Keratinocyte (primary cell): Measurements from ENCODE around the gene PPARA. TPM values are rescaled to one million over a fixed set of nuclear protein-coding genes. Genes with fewer than 3 reads are reported as not detected.

Experiments used
- DNase-seq: peaks from one replicate; pipeline ENCODE4 v3.0.0-alpha.2; 2011; ENCODE audit warnings: low read depth, missing footprints, low spot score
- FAIRE-seq: peaks from 2 replicates; lab custom pipeline; 2011; peaks lifted over from hg19 to GRCh38; lab: Jason Lieb, UNC
- H2AFZ ChIP-seq: 2 replicates; pipeline ENCODE4 v1.6.0; 2012; ENCODE audit warnings: low read length, control low read depth, inconsistent platforms; ENCODE audit not compliant: control insufficient read depth
- H3K27ac ChIP-seq: 2 replicates; pipeline ENCODE4 v1.5.1; 2011; ENCODE audit warnings: low read length; ENCODE audit not compliant: control insufficient read depth, insufficient read depth
- H3K27me3 ChIP-seq: 3 replicates; pipeline ENCODE4 v1.6.0; 2011; ENCODE audit warnings: low read length; ENCODE audit not compliant: control insufficient read depth, insufficient read depth; ENCODE audit errors: extremely low read depth
- H3K36me3 ChIP-seq, 2 experiments: 2 replicates in 1 of 2; 3 replicates in 1 of 2; pipeline ENCODE4 v1.5.1; 2011; ENCODE audit warnings: low read length in 2 of 2, mild to moderate bottlenecking in 1 of 2; ENCODE audit not compliant: control insufficient read depth in 2 of 2, insufficient read depth in 2 of 2; ENCODE audit errors: extremely low read depth in 1 of 2
- H3K4me1 ChIP-seq: 3 replicates; pipeline ENCODE4 v1.5.1; 2011; ENCODE audit warnings: low read length; ENCODE audit not compliant: control insufficient read depth, insufficient read depth; ENCODE audit errors: extremely low read depth
- H3K4me2 ChIP-seq: 3 replicates; pipeline ENCODE4 v1.6.0; 2011; ENCODE audit warnings: low read depth, low read length; ENCODE audit not compliant: control insufficient read depth, insufficient read depth; ENCODE audit errors: extremely low read depth
- H3K4me3 ChIP-seq, 3 experiments: fragments of 200-600 bp in 1 of 3; sonication (generic) in 1 of 3; 2 replicates in 2 of 3; 3 replicates in 1 of 3; pipeline ENCODE4 v1.5.1; 2011 to 2016; ENCODE audit warnings: low read length in 3 of 3, mild to moderate bottlenecking in 3 of 3, control low read depth in 2 of 3, inconsistent platforms in 1 of 3, low read depth in 1 of 3, mixed read lengths in 1 of 3, mixed run types in 1 of 3, moderate library complexity in 1 of 3; ENCODE audit not compliant: control insufficient read depth in 2 of 3, insufficient read depth in 2 of 3; ENCODE audit errors: extremely low read depth in 1 of 3
- H3K79me2 ChIP-seq: 2 replicates; pipeline ENCODE4 v1.6.0; 2012; ENCODE audit warnings: low read length; ENCODE audit not compliant: control insufficient read depth, insufficient read depth
- H3K9ac ChIP-seq: 3 replicates; pipeline ENCODE4 v1.6.0; 2011; ENCODE audit warnings: low read length; ENCODE audit not compliant: control insufficient read depth, insufficient read depth; ENCODE audit errors: extremely low read depth
- H3K9me1 ChIP-seq: 3 replicates; pipeline ENCODE4 v1.6.0; 2011; ENCODE audit warnings: low read length; ENCODE audit not compliant: control insufficient read depth, insufficient read depth; ENCODE audit errors: extremely low read depth
- H3K9me3 ChIP-seq: 2 replicates; pipeline ENCODE4 v1.5.1; 2012; ENCODE audit warnings: low read depth, low read length; ENCODE audit not compliant: control insufficient read depth
- H4K20me1 ChIP-seq: 3 replicates; pipeline ENCODE4 v1.6.0; 2011; ENCODE audit warnings: low read length; ENCODE audit not compliant: control insufficient read depth, insufficient read depth; ENCODE audit errors: extremely low read depth
- EZH2 ChIP-seq: IDR thresholded peaks from one replicate; pipeline ENCODE4 v1.6.1; 2012; ENCODE audit warnings: inconsistent platforms, mild to moderate bottlenecking, low read length, moderate library complexity
- dilution Hi-C: fragments of 300-500 bp; cut with MboI; formaldehyde crosslinking; loops from one replicate; pipeline ENCODE4 v1.7.0; 2020; ENCODE audit warnings: low sequenced_read_pairs; ENCODE audit not compliant: extremely low pct_ligation_motif_present
- polyA minus RNA-seq, 3 experiments: library from RNA; depleted of rRNA, polyadenylated mRNA; stranded (reverse); fragments of >200 nt; gene quantifications; 1 replicate in 1 of 3; 2 replicates in 1 of 3; 3 replicates in 1 of 3; pipeline ENCODE4 v1.2.3, GENCODE V29; 2011
- polyA plus RNA-seq, 5 experiments: library from polyadenylated mRNA; depleted of rRNA in 3 of 5; stranded (reverse) in 3 of 5; stranded (forward) in 1 of 5; unstranded in 1 of 5; fragments of >200 nt; gene quantifications; 1 replicate in 1 of 5; 2 replicates in 3 of 5; 3 replicates in 1 of 5; pipeline versions ENCODE4 v1.2.1 to v1.2.3, GENCODE V29; 2011 to 2012; ENCODE audit warnings: missing spikeins in 2 of 5, low read depth in 1 of 5, low replicate concordance in 1 of 5
- TF ChIP-seq, protein P1 (sequence below), 3 experiments: IDR thresholded peaks in 1 of 3; conservative IDR thresholded peaks in 1 of 3; optimal IDR thresholded peaks in 1 of 3; 2 replicates in 2 of 3; 3 replicates in 1 of 3; pipeline versions ENCODE3 to v1.5.1; 2011; ENCODE audit warnings: low read length in 3 of 3, mild to moderate bottlenecking in 3 of 3, moderate library complexity in 2 of 3, control low read depth in 1 of 3, inconsistent platforms in 1 of 3; ENCODE audit not compliant: insufficient read depth in 2 of 3; ENCODE audit errors: extremely low read depth in 1 of 3

Gene PPARA
- 3.8 to 5.7 TPM (median 4.9 TPM) in 3 replicates for polyA plus RNA-seq
- 3.0 TPM for polyA plus RNA-seq (2011; ENCODE audit: low read depth)
- 4.3 and 5.2 TPM in 2 replicates for polyA plus RNA-seq (2011; cell fraction: cytosol; rRNA removed)
- 5.7 TPM in 2 replicates for polyA plus RNA-seq (2011; cell fraction: nucleus; rRNA removed)
- polyA plus RNA-seq (2012; ENCODE audit: low replicate concordance) = 5.0 and 6.3 TPM in 2 replicates
- polyA minus RNA-seq = 7.1 to 18.8 TPM (median 10.4 TPM) in 3 replicates
- polyA minus RNA-seq (2011; cell fraction: cytosol; rRNA and poly(A)+ RNA removed) = 10.7 TPM
- polyA minus RNA-seq (2011; cell fraction: nucleus; rRNA and poly(A)+ RNA removed) = 8.8 and 9.4 TPM in 2 replicates

DNA sequence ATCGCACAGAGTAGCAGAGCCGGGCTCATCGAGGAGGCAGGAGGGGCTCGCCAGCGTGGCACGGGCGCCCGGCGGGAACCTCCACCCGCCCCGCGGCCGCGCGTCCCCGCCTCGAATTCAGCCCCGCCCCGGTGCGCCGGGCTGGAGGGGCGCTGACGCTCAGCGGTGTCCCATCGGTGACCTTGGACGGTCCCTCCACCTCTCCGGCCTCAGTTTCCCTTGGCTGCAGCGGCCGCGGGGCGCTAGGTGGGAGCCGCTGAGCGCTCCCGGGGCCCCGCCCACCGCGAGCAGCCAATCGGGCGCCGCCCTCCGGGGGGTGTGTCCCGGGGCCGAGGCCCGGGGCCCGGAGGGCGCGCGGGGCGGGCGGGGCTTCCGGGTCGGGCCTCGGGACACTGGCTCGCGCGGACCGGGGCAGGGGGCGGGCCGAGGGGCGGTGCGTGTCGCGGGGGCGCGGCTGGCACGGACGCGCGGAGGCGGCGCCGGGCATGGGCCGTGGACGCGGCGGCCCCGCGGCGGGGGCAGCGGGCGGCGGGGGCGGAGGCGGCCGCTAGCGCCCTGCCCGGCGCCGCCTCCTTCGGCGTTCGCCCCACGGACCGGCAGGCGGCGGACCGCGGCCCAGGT, at the start of gene PPARA:
Gene PPARA (plus strand): TSS at position 493 of the 621 bp plus-strand sequence. CDS start 47,858 bp downstream, outside the sequence.
- peak within 1 kb of the TSS; percentile 78 to 87 (median 81) for H3K4me3 ChIP-seq
- DNase-seq (no peak), FAIRE-seq (no peak)
- H3K27ac ChIP-seq = peak within 1 kb of the TSS; percentile 52
- H3K36me3 ChIP-seq = peaks cover 2 to 3% of the 10 kb centered on the region in 2 experiments
- H3K27me3 ChIP-seq = peaks cover 9% of the 10 kb centered on the region
- peak within 1 kb of the TSS; percentile 96 for H3K4me2 ChIP-seq
- H3K9me1 ChIP-seq = no peaks in the 10 kb centered on the region
- H3K9me3 ChIP-seq = no peaks in the 10 kb centered on the region
- dilution Hi-C loops = no loop called here
- peak within 1 kb of the TSS; percentile 76 for H3K9ac ChIP-seq
- H3K4me1 ChIP-seq = peaks cover 31% of the 10 kb centered on the region
- H4K20me1 ChIP-seq = no peaks in the 10 kb centered on the region
- TF ChIP-seq, protein P1, sequence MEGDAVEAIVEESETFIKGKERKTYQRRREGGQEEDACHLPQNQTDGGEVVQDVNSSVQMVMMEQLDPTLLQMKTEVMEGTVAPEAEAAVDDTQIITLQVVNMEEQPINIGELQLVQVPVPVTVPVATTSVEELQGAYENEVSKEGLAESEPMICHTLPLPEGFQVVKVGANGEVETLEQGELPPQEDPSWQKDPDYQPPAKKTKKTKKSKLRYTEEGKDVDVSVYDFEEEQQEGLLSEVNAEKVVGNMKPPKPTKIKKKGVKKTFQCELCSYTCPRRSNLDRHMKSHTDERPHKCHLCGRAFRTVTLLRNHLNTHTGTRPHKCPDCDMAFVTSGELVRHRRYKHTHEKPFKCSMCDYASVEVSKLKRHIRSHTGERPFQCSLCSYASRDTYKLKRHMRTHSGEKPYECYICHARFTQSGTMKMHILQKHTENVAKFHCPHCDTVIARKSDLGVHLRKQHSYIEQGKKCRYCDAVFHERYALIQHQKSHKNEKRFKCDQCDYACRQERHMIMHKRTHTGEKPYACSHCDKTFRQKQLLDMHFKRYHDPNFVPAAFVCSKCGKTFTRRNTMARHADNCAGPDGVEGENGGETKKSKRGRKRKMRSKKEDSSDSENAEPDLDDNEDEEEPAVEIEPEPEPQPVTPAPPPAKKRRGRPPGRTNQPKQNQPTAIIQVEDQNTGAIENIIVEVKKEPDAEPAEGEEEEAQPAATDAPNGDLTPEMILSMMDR (optimal IDR thresholded peaks at IDR 0.05 in 1 of 3, IDR thresholded peaks at IDR 0.05 in 1 of 3, conservative IDR thresholded peaks at IDR 0.05 in 1 of 3; ENCODE audit: extremely low read depth in 1 of 3, insufficient read depth in 2 of 3, low read length in 3 of 3) = no peak
- TF ChIP-seq EZH2 = no peak
- no peaks in the 10 kb centered on the region for H3K79me2 ChIP-seq
- H2AFZ ChIP-seq = peak within 1 kb of the TSS; percentile 71

DNA sequence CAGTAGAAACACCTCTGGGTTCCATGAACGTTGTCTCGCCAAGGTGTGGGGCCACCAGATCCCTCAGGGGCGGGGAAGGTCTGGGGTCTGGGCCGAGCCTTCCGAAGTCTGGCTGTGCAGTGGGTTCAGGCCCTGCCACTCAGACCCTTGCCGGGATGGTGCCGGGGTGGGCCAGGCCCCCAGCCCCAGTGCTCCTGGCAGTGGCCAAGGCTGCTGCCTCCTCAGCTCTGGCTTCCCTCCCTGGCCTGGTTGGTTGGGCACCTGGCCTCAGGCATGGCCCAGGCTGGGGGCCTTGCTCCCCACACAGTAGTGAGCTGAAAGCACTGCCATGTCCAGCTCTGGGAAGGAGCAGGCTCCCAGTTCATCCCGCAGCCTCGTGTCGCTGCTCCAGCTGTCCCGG, 48.2 kb upstream of the PPARA start:
- Histone ChIP-seq H3K79me2 (peaks cover 45% of the 10 kb centered on the region), H3K36me3 (peaks cover 32 to 69% of the 10 kb centered on the region in 2 experiments), H2AFZ (no peak overlapping the region), H3K9me3 (no peaks in the 10 kb centered on the region), H3K4me3 (no peak overlapping the region), H3K27ac (peak overlapping the region; percentile 27), H3K9me1 (peaks cover 2% of the 10 kb centered on the region), H3K4me2 (no peak overlapping the region), H3K4me1 (peaks cover 73% of the 10 kb centered on the region), H3K27me3 (no peaks in the 10 kb centered on the region), H3K9ac (peak overlapping the region; percentile 24), H4K20me1 (peaks cover 55% of the 10 kb centered on the region)
- DNase-seq (no peak), FAIRE-seq (no peak)
- dilution Hi-C loops = no loop called here
- TF ChIP-seq, protein P1 (optimal IDR thresholded peaks at IDR 0.05 in 1 of 3, IDR thresholded peaks at IDR 0.05 in 1 of 3, conservative IDR thresholded peaks at IDR 0.05 in 1 of 3; ENCODE audit: extremely low read depth in 1 of 3, insufficient read depth in 2 of 3, low read length in 3 of 3) = no peak
- TF ChIP-seq EZH2 = no peak
